HG03439 (cell line): ENCODE results near the gene MARCHF6.
"Not testable (repeated sequence)": the region's sequence is repeated elsewhere in the genome, so short reads cannot be mapped to it uniquely, and the experiment has no call there.

Experiments used
- ATAC-seq: cut with Tn5 transposase; IDR thresholded peaks from one replicate; pipeline ENCODE4 v1.9.1; 2021; ENCODE audit warnings: mild to moderate bottlenecking, moderate library complexity; ENCODE audit not compliant: unreplicated experiment

The MARCHF6 gene

DNA sequence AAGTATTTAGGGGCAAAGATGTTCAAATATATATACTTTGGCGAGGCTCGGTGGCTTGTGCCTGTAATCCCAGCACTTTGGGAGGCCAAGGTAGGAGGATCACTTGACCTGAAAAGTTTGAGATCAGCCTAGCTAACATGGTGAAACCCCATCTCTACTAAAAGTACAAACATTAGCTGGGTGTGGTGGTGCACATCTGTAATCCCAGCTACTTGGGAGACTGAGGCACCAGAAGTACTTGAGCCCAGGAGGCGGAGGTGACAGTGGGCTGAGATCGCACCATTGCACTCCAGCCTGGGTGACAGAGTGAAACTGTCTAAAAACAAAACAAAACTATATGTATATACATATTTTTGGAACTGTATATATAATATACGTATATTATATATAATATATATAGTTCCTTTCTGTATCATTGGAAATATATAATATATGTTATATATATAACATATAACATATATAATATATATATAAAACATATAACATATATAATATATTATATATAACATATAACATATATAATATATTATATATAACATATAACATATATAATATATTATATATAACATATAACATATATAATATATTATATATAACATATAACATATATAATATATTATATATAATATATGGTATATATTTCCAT lies 8.9 kb upstream of the MARCHF6 start:
- ATAC-seq = not testable (repeated sequence)

GRCh38 chr5:10348258-10348657 lies 5.2 kb upstream of the MARCHF6 start:
- no peak for ATAC-seq

- ATAC-seq = no peak
These were observed 2.1 kb upstream of the MARCHF6 start for GRCh38 chr5:10351199-10351905.

GRCh38 chr5:10351919-10352318 lies 1.6 kb upstream of the MARCHF6 start:
- ATAC-seq = no peak

GRCh38 chr5:10352430-10353240 lies 860 bp upstream of the MARCHF6 start:
- ATAC-seq = peak; percentile 10

- ATAC-seq = peak; percentile 24
These were observed 765 bp downstream of the MARCHF6 start for GRCh38 chr5:10354048-10354872.

DNA sequence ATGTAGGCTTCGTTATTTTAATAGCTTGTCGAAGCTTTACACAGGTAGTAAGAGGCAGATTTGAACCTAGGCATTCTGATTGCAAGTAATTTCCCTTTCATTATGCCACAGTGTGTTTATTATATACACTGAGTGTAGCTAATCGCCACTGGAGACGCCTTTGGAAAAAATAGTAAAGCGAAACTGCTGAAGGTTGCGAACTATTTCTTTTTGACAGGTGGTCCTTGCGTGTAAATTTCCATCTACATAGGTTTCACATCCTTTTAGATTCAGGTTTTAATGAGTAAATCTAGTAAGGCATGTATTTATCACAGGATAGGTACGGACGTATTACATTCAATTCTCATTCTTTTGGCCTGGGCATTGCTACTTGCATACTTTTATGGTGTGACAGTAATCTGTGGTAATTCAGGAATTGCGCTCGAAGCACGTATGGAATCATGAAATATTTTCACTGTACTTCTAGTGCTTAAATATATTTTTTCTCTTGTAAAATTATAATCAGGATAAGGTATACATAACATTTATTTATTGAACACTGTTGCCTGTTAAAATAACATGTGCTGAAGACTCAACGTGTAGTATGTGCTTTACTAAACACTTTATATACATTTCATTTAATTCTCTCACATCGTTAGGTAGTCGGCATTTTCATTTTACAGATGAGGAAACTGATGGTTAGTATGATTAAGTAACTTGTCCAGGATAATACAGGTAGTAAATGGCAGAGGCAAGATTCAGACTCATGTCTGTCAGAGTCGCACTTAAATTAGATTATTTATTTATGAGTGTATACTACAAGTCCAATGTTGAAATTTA lies 1.8 kb downstream of the MARCHF6 start:
- ATAC-seq = no peak

DNA sequence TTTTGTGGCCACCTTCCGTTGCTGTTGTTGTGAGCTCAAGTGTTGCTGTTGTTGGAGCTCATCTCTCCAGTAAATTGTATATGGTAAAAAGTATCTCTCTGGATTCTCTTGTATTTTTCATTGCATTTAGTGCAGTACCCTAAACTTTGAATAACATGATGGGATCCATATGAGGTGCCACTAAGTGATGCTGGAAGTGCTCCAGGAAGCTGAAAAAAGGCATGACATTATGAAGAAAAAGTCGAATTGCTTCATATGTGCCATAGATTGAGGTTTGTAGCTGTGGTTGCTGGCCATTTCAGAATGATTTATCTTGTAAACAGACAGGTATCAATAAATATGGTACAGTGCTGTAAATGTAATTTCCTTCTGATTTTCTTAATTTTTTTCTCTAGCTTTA lies 5.5 kb downstream of the MARCHF6 start:
- no peak for ATAC-seq

DNA sequence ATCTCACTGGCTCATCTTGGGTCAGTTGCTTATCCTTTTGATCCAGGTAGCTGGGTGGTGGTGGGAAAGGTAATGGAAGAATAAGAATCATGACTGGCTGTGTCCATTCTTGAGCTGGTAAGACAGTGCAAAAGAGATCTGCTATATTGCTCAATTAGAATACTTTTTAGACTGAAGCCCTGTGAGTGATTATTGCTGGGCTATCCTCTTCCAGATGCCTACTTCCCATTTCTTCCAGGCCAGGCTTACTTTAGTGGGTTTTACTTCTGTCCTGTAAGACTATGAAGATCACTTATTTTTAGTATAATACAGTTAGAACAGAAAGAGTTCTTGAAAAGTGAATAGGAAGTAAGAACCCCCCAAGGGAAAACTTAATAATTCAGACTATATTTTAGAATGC lies 7.2 kb downstream of the MARCHF6 start:
- no peak for ATAC-seq

- no peak for ATAC-seq
These were observed 10.2 kb downstream of the MARCHF6 start for GRCh38 chr5:10363519-10364185.

- no peak for ATAC-seq
These were observed 10.7 kb downstream of the MARCHF6 start for GRCh38 chr5:10364186-10364689.

GRCh38 chr5:10365782-10366181 lies 12.3 kb downstream of the MARCHF6 start:
- no peak for ATAC-seq

DNA sequence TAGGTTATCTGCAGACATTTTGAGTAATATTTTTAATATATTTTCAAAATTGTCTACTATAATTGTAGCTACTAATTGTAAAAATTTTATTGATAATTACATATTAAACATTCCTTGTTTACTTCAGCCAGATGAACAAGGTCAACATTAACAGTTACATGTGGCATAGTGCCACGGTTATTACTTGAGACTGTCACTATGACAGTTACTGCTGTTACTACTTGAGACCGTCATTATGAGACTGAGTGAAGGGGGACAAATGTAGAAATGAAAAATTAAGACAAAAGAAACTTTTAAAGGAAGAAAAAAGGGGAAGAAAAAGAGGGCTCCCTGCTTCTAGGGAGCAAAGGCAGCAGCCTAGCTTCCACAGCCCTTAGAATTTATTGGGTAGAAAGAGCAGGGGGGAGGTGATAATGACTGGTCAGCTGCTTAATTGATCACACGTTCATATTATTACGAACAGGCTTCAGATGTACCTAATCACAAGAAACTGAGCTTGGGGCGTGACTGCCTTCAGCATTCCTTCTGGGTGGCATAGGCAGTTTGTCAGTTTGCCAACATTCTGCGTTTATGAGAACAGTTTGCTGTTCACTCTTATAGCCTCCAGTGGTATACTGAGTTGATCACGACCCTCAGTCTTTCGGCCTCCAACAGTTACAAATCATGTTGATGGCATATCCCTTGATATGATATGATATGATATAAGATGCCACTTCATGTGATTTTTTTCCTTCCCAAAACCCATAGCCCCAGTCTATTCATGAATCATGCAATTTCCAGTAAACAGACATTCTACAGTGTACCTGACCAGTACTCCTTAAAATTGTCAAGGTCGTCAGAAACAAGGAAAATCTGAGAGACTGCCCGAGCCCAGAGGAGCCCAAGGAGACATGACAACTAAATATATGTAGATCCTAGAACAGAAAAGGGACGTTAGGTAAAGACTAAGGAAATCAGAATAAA lies 13.1 kb downstream of the MARCHF6 start:
- ATAC-seq = no peak

DNA sequence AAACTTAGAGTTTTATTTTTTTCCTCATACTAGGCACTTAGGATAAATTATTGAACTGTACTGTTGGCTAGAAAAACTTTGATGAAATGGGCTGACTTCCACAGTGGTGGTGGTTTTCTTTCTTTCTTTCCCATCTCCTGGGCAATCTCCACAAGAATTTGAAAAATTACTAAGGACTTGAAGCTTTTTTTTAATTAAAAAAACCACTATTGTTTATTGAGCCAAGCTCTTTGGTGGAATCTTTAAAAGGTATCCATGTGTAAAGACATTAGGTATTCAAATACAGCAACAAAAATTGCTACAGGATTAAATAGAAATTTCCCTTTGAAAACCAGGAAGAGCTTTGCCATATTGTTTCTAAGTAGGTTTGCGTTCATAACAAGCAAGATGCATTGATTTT lies 14.1 kb downstream of the MARCHF6 start:
- ATAC-seq = no peak

- no peak for ATAC-seq
These were observed 17.4 kb downstream of the MARCHF6 start for GRCh38 chr5:10370931-10371330.

- not testable (repeated sequence) for ATAC-seq
These were observed 17.9 kb downstream of the MARCHF6 start for GRCh38 chr5:10371369-10371768.

DNA sequence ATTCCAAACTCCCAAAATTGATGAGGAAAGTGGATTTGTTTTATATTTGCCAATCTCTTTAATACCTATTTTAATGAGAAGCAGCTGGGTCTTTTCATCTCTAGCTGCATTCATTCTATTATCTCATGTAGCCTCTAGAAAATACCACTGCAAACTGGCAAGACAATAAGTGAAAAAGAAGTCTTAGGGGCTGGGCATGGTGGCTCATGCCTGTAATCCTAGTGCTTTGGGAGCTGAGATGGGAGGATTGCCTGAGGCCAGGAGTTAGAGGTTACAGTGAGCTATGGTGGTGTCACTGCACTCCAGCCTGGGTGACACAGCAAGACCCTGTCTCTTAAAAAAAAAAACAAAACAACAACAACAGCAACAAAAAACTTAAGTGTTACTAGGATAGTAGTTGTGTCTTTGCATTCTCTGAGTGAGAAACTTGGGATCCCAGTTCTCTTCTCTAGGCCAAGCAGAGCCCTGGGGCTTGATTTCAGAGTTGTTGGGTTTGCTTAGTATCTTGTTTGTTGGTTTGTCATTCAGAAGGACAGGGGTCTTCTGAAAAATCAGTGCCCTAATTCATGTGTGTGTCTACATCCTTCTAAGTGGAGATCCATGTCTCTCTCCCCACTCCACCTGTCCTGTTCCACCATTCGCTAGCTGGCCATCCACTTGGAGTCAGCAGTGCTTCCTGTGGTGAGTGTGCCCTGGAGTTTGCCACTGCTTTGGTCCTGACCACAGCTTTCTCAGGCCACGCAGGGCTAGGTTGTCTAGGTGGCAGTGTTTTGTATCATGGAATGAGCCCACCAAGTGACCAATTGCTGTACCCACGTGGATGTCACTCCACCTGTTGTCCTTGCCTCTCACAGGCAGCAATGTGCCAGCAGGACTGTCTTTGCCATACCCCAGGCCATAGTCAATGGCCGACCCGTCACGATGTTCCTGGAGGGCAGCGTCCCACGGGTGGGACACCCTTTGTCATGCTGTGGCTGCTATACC lies 19.5 kb downstream of the MARCHF6 start:
- ATAC-seq = no peak
